Central memory CD8-positive, alpha-beta T cell (primary cell): Measurements from ENCODE around the gene ATP11A.
A peak's percentile ranks its signal among the peaks of the same experiment; 100 is the strongest.

Experiments used
- ATAC-seq: fragments of 150-1000 bp; cut with Tn5 transposase; replicated peaks from 2 replicates; pipeline ENCODE4 v1.10.0; 2022; ENCODE audit warnings: mild to moderate bottlenecking, moderate FRiP score, moderate number of reproducible peaks; ENCODE audit not compliant: poor library complexity, severe bottlenecking; ENCODE audit errors: extremely low read depth
- DNase-seq, 2 donors: peaks; one replicate each; pipeline ENCODE4 v3.0.0; 2021; ENCODE audit warnings: low spot score in 2 of 2
- H3K27ac Mint-ChIP-seq: one replicate; pipeline ENCODE4 v1.8.0; 2022; ENCODE audit warnings: low read depth, mild to moderate bottlenecking, moderate library complexity, mixed read lengths
- H3K27me3 Mint-ChIP-seq: one replicate; pipeline ENCODE4 v1.8.0; 2022; ENCODE audit warnings: mixed read lengths
- H3K36me3 Mint-ChIP-seq: one replicate; pipeline ENCODE4 v1.8.0; 2022; ENCODE audit warnings: mild to moderate bottlenecking, moderate library complexity, mixed read lengths; ENCODE audit not compliant: insufficient read depth
- H3K4me1 Mint-ChIP-seq: one replicate; pipeline ENCODE4 v1.8.0; 2022; ENCODE audit warnings: mixed read lengths
- H3K4me3 Mint-ChIP-seq: one replicate; pipeline ENCODE4 v1.8.0; 2022; ENCODE audit warnings: mild to moderate bottlenecking, moderate library complexity, mixed read lengths
- H3K9me3 Mint-ChIP-seq: one replicate; pipeline ENCODE4 v1.8.0; 2022; ENCODE audit warnings: mixed read lengths

ATP11A gene

DNA sequence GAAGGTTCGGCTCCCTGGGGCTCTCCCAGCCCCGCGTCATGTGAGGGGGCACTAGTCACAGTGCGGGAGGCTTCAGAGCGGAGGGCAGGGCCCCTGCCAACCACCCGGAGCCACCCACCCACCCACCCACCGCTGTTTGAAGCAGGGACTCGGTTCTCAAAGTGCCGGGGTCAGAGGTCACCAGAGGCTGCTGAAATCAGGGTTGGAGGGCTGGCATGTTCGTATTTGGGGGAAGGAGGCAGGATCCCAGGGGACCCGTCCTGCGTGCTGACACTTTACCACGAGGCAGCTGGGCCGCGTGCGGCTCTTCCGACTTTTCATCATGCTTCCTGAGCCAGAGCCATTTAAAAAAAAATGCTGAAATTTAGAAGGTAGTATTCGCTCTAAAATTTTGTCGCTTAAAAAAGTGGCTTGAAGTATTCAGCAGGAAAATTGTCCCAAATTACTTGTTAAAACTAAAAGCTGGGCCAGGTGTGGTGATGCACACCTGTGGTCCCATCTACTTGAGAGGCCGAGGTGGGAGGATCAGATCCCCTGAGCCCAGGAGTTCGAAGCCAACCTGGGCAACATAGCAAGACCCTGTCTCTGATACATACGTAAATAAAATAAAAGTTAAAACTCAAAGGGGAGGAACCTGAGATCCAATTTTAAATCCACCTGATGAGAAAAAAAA, 21.2 kb downstream of the ATP11A start:
- Mint-ChIP-seq H3K27me3 (no peaks in the 10 kb centered on the region), H3K36me3 (peaks cover 5% of the 10 kb centered on the region), H3K27ac (no peak overlapping the region), H3K4me3 (no peak overlapping the region), H3K4me1 (peaks cover 15% of the 10 kb centered on the region), H3K9me3 (no peaks in the 10 kb centered on the region)
- ATAC-seq: no peak
- no peak for DNase-seq

DNA sequence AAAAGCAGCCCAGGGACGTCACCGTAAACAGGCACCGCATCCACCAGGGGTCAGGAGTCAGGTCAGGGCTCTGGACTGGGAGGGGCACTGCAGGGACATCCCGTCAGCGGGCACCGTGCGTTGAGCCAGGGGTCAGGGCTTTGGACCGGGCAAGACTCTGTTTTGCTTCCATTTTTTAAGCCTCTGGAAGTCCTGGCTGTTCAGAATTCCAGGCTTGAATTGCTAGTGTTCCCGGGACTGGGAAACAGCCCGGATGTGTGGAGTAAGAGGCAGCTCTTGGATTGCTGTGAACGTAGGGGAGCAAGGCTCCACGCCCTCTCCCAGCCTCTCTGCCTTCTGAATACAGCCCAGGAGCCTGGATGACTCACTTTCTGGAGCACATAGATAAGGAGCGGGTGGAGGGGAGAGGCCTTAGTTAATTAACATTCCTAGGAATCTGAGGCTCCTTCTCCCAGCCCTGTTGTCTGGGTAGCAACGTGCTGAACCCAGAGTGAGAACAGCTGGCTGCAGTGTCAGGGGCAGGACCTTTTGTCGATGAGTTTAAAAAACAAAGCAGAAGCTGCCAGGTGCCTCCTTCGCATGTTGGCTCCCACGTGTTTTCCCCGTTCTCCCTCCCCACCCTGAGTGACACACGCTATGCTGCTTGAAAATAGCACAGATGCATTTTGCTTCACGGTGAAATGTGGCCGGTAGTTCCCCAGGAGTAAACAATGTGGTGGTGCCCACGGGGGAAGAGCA, 21.9 kb downstream of the ATP11A start:
- peaks cover 5% of the 10 kb centered on the region for H3K36me3 Mint-ChIP-seq
- H3K27me3 Mint-ChIP-seq: no peaks in the 10 kb centered on the region
- no peak overlapping the region for H3K27ac Mint-ChIP-seq
- H3K4me1 Mint-ChIP-seq: peaks cover 14% of the 10 kb centered on the region
- H3K4me3 Mint-ChIP-seq: no peak overlapping the region
- H3K9me3 Mint-ChIP-seq: no peaks in the 10 kb centered on the region
- no peak for ATAC-seq
- no peak for DNase-seq

DNA sequence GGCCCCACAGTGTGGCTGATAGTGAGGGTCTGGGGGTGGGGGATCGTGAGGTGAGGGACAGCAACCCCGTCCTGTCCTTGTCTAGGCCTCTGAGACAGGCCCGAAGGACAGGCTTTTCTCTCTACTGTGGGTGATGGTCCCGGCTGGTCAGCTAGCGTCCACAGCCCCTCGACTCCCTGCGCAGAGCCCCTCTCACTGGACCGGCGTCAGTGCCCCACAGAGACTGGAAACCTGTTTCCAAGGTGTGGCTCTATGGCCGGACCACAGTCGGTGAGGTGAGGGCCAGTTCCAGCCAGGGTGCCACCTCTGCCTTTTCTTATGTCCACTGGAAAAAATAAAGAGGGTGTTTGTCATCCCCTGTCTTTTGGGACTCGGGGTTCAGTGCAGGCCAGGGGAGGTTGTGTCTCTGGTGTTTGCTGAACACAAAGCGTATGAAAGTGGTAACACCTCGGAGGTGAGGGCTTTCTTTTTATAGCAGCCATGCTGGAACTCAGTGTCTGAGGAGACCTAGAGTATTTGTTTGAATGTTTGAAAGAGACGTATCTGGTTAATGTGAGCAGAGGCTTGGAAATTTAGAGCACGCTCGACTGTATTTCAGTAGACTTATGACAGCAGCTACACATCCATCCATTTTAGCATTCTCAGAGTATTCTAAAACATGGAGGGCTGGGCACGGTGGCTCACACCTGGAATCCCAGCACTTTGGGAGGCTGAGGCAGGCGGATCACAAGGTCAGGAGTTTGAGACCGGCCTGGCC, 22.8 kb downstream of the ATP11A start:
- Mint-ChIP-seq H3K27me3 (no peaks in the 10 kb centered on the region), H3K36me3 (peaks cover 5% of the 10 kb centered on the region), H3K9me3 (no peaks in the 10 kb centered on the region), H3K4me3 (no peak overlapping the region), H3K27ac (no peak overlapping the region), H3K4me1 (peaks cover 18% of the 10 kb centered on the region)
- no peak for DNase-seq
- ATAC-seq: no peak

DNA sequence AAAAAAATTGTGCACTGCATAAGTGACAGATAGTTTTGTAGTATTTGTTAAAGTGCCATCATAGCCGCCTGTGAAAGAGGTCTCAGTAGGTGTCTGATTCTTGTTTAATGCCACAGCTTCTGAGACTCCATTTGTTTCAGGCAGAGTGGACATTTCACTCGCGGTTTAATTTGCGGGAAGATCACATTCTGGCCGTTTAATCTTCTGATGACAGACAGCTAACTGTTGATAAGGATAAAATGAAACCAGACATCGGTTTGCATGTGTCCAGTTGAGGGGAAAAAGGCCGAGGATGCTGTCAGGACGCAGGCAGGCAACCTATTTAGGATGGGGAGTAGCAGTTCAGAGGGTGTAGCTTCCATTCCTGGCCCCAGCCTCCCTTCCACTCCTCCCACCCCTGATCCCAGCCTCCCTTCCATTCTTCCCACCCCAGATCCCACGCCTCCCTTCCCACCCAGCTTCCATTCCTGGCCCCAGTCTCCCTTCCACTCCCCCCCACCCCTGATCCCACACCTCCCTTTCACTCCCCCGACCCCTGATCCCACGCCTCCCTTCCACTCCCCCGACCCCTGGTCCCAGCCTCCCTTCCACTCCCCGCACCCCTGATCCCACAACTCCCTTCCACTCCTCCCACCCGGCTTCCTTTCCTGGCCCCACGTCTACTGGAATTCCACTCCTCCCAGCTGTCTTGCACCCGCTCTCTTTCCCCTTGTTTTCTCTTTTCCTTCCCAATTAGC, 23.8 kb downstream of the ATP11A start:
- peak overlapping the region; percentile 86 for H3K27ac Mint-ChIP-seq
- peaks cover 18% of the 10 kb centered on the region for H3K4me1 Mint-ChIP-seq
- DNase-seq: no peak
- H3K4me3 Mint-ChIP-seq: no peak overlapping the region
- H3K36me3 Mint-ChIP-seq: peaks cover 5% of the 10 kb centered on the region
- no peak for ATAC-seq
- no peaks in the 10 kb centered on the region for H3K27me3 Mint-ChIP-seq
- no peaks in the 10 kb centered on the region for H3K9me3 Mint-ChIP-seq

DNA sequence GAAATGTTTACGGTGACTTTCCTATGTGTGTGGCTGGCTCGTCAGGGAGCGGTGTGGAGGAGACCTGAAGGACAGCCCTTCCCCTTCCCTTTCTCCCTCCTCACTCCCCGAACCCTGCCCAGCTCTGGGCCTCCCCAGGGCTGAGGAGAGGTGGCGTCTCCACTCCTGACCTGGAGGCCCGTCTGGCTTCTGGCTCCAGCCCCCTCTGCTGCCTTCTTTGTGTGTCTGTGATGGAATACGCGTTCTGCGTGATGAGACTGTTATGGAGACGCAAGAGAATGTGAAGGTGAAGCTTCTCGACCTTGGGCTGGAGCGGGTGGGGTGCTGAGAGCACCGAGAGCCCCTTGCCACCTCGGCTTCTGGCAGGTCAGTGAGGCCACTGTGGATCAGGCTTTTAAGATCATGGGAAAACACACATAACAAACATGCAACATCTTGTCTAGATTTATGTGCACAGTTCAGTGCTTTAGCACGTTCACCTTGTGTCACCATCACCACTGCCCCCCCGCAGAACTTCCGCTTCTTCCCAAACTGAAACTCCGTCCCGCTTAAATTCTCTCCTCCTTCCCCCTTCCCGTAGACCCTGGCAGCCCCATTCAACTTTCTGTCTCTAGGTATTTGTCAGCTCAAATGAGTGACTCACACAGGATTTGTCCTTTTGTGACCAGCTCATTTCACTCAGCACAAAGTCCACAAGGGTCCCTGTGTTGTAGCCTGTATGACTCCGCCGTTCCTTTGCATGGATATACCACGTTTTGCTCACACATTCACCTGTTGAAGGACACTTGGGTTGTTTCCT, 24.7 kb downstream of the ATP11A start:
- Mint-ChIP-seq H3K27ac (peak overlapping the region; percentile 86), H3K4me1 (peaks cover 18% of the 10 kb centered on the region), H3K9me3 (no peaks in the 10 kb centered on the region), H3K36me3 (peaks cover 5% of the 10 kb centered on the region), H3K27me3 (no peaks in the 10 kb centered on the region), H3K4me3 (no peak overlapping the region)
- DNase-seq (no peak), ATAC-seq (no peak)

DNA sequence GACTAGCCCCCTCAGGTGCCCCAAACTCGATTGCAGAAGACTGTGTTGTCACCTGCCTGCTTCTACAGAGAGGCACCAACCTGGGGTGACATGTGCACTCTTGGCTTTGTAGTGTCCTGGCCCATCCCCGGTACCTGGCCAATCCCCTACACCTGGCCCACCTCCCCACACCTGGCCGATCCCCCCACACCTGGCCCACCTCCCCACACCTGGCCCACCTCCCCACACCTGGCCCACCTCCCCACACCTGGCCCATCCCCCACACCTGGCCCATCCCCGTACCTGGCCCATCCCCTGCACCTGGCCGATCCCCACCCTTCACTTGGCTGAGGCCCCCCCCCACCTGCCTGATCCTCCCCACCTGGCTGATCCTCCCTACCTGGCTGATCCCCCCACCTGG, 25.4 kb downstream of the ATP11A start:
- no peaks in the 10 kb centered on the region for H3K27me3 Mint-ChIP-seq
- H3K36me3 Mint-ChIP-seq: peaks cover 5% of the 10 kb centered on the region
- DNase-seq (no peak), ATAC-seq (no peak)
- no peak overlapping the region for H3K27ac Mint-ChIP-seq
- peaks cover 22% of the 10 kb centered on the region for H3K4me1 Mint-ChIP-seq
- no peak overlapping the region for H3K4me3 Mint-ChIP-seq
- H3K9me3 Mint-ChIP-seq: no peaks in the 10 kb centered on the region

DNA sequence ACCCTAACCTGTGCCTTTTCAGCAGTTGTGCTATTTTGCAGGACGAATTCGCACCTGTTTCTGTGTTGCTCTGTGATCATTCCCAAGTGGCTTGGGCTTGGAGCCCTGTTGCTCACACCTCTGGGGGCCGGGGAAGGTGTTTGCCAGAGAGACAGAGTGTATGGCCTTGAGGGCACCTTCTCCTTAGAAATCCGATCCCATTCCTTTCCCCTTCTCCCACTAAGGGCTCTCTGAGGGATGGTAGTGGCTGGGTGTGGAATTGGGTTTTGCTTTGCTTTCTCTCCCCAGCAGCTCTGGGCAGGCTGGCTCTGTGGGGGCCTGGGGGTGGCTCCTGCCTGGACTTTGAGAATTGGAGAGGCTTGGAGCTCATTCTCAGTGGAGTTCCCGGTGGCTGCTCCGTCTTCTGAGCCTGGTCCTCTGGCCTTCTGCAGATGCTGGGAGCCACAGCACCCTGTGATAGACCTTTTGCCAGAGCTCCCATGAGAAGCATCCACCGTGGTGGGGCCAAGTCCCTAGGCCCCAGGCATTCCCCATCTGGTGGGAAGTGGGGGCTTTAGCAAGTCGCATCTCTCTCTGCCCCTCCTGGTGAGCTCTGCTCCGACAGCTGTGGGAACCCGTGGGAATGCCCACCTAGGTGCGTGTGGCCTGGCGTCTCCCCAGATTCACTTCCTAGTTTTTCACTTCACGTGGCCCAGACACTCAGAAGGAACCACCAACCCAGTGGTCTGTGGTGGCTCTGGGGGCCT, 26.1 kb downstream of the ATP11A start:
- Mint-ChIP-seq H3K36me3 (peaks cover 2% of the 10 kb centered on the region), H3K4me1 (peaks cover 24% of the 10 kb centered on the region), H3K4me3 (no peak overlapping the region), H3K9me3 (no peaks in the 10 kb centered on the region), H3K27me3 (no peaks in the 10 kb centered on the region), H3K27ac (no peak overlapping the region)
- DNase-seq (no peak), ATAC-seq (no peak)

DNA sequence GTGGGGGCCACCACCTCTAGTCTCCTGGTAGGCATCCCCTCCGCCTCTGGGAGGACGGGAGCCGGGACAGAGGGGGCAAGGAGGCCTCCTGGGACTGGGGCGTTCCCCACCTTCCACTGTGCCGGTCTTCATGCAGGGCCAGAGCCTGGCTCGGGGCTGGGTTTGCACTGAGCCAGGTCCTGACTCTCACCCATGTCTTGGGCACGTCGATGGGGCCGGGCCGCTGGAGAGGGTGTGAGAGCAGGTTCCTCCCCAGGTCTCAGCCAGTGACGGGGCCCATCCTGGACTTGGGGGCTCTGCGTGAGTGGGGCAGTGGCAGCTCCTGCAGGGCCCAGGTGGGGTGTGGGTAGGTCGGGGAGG, 26.6 kb downstream of the ATP11A start:
- Mint-ChIP-seq H3K4me3 (no peak overlapping the region), H3K9me3 (no peaks in the 10 kb centered on the region), H3K4me1 (peaks cover 29% of the 10 kb centered on the region), H3K27ac (no peak overlapping the region), H3K27me3 (no peaks in the 10 kb centered on the region), H3K36me3 (peaks cover 2% of the 10 kb centered on the region)
- DNase-seq: no peak
- ATAC-seq: no peak

DNA sequence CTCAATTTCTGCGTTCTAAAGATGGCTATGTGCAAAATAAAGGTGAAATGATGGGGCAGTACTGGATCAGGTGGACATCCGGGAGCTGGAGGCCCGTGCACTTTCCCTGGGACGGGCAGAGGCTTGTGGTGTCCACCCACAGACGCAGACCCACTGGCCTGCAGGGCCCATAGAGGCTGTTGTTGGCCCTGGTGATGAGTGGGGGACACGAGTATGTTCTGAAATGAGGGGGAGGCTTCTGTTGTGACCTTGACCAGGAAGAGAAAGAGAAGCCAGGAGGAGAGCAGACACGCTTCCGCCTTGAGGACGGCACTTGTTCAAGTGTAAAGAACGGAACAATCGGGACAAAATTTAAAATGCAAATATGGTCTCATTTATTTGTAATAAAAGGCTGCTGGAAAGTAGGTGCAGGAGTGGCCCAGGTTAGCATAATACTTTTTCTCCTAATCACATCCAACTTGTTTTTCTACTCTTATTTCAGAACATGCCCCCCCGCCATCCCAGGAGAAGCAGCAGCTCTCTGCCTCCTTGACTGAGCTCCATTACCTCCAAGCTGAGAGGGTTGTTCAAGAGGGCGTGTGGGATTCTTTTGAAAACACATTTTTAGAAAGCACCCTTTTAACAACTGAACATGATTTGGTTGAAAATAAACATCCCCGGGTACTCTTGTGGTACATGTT, 27.1 kb downstream of the ATP11A start:
- Mint-ChIP-seq H3K27me3 (no peaks in the 10 kb centered on the region), H3K4me3 (no peak overlapping the region), H3K36me3 (no peaks in the 10 kb centered on the region), H3K4me1 (peaks cover 35% of the 10 kb centered on the region), H3K9me3 (no peaks in the 10 kb centered on the region), H3K27ac (no peak overlapping the region)
- ATAC-seq: no peak
- no peak for DNase-seq

DNA sequence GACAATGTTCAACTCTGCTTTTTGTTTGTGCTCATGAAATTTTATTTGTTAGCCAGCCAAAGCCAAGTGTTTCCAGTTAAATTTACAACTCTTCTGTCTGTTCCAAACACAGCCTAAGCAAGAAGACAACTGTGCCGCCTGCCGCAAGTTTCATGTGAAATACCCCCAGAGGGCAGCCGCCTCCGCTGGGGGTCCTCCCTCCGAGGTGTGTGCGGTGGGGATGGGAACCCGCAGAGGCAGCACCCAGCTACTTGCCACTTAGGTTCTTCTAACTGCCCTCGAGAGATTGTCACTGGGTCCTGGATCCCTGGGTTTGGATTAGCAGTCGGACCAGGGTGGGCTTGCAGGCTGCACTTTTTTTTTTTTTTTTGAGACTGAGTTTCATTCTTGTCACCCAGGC, 28.5 kb downstream of the ATP11A start:
- Mint-ChIP-seq H3K36me3 (no peaks in the 10 kb centered on the region), H3K9me3 (no peaks in the 10 kb centered on the region), H3K4me1 (peaks cover 44% of the 10 kb centered on the region), H3K27me3 (no peaks in the 10 kb centered on the region), H3K4me3 (no peak overlapping the region), H3K27ac (no peak overlapping the region)
- ATAC-seq (no peak), DNase-seq (no peak)

DNA sequence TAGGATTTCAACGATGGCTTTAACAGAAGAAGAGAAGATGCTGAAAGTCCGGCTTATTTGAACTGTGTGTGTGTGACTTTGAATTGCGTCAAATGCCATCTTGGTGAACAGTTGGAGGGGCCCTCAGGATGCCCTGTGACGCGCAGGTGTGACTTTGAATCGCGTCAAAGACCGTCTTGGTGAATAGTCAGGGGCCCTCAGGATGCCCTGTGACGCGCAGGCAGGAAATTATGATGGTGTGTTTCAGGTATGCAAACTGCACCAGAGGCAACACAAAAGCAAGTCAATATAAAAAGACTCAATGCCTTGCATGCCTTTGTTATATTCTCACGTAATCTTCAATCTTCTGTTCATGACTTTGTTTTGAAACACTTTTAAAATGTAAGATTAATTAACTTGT, 29.2 kb downstream of the ATP11A start:
- H3K4me3 Mint-ChIP-seq: no peak overlapping the region
- no peaks in the 10 kb centered on the region for H3K27me3 Mint-ChIP-seq
- no peaks in the 10 kb centered on the region for H3K9me3 Mint-ChIP-seq

More for the DNA sequence above, 29.2 kb downstream of the ATP11A start:
- ATAC-seq (no peak), DNase-seq (no peak)
- Mint-ChIP-seq H3K36me3 (no peaks in the 10 kb centered on the region), H3K27ac (no peak overlapping the region), H3K4me1 (peaks cover 42% of the 10 kb centered on the region)
